NCI-H146 treated with DMSO at 0.1 percent for 48 hours (cell line): ENCODE results near the gene DENND1A.
"Not testable (repeated sequence)": the region's sequence is repeated elsewhere in the genome, so short reads cannot be mapped to it uniquely, and the experiment has no call there.

ENCODE experiments used
- DNase-seq: peaks from one replicate; lab custom pipeline; 2025; ENCODE audit not compliant: unreplicated experiment; lab: John Stamatoyannopoulos, UW

The DENND1A gene

GRCh38 chr9:123925161-123925560, 4.8 kb downstream of the DENND1A start:
- DNase-seq: no peak

- DNase-seq: no peak
These were observed 5.2 kb downstream of the DENND1A start for GRCh38 chr9:123924727-123925126.

GRCh38 chr9:123923884-123924283, 6.0 kb downstream of the DENND1A start:
- no peak for DNase-seq

GRCh38 chr9:123923377-123923776, 6.5 kb downstream of the DENND1A start:
- no peak for DNase-seq

- DNase-seq: no peak
These were observed 7.0 kb downstream of the DENND1A start for GRCh38 chr9:123922911-123923310.

- DNase-seq: no peak
These were observed 7.5 kb downstream of the DENND1A start for GRCh38 chr9:123922431-123922830.

- no peak for DNase-seq
These were observed 15.3 kb downstream of the DENND1A start for GRCh38 chr9:123914517-123915196.

GRCh38 chr9:123912167-123912897, 17.6 kb downstream of the DENND1A start:
- DNase-seq: no peak

GRCh38 chr9:123911024-123911423, 18.9 kb downstream of the DENND1A start:
- DNase-seq: no peak

- DNase-seq: not testable (repeated sequence)
These were observed 20.7 kb downstream of the DENND1A start for GRCh38 chr9:123909192-123909591.

- not testable (repeated sequence) for DNase-seq
These were observed 26.4 kb downstream of the DENND1A start for GRCh38 chr9:123903550-123903949.

GRCh38 chr9:123894822-123895221, 35.1 kb downstream of the DENND1A start:
- DNase-seq: no peak

GRCh38 chr9:123893831-123894460, 36.0 kb downstream of the DENND1A start:
- DNase-seq: no peak

GRCh38 chr9:123893115-123893514, 36.8 kb downstream of the DENND1A start:
- no peak for DNase-seq

- DNase-seq: no peak
These were observed 42.1 kb downstream of the DENND1A start for GRCh38 chr9:123887837-123888236.

- DNase-seq: not testable (repeated sequence)
These were observed 44.1 kb downstream of the DENND1A start for GRCh38 chr9:123885834-123886233.

- no peak for DNase-seq
These were observed 46.3 kb downstream of the DENND1A start for GRCh38 chr9:123883634-123884033.

- DNase-seq: no peak
These were observed 48.3 kb downstream of the DENND1A start for GRCh38 chr9:123881604-123882003.

- DNase-seq: no peak
These were observed 49.5 kb downstream of the DENND1A start for GRCh38 chr9:123880420-123880819.

- DNase-seq: no peak
These were observed 53.2 kb downstream of the DENND1A start for GRCh38 chr9:123876750-123877149.

- DNase-seq: no peak
These were observed 57.2 kb downstream of the DENND1A start for GRCh38 chr9:123872710-123873109.

GRCh38 chr9:123871781-123872180, 58.1 kb downstream of the DENND1A start:
- no peak for DNase-seq
